SH-SY5Y (cell line): ENCODE measurements around the gene TEPSIN.

Source experiments
- GATA2 ChIP-seq: IDR thresholded peaks from 2 replicates; pipeline ENCODE4 v1.6.1; 2011; ENCODE audit warnings: mild to moderate bottlenecking, low read depth, low read length
- GATA3 ChIP-seq: IDR thresholded peaks from 2 replicates; pipeline ENCODE4 v1.6.1; 2011; ENCODE audit warnings: low read depth, mild to moderate bottlenecking, low read length, moderate library complexity

GRCh38 chr17:81186203-81186602 lies 52.7 kb downstream of the TEPSIN start:
- TF ChIP-seq GATA3 (no peak), GATA2 (no peak)
